ENCODE results near the gene ZNF831. TPM values are rescaled to one million over a fixed set of nuclear protein-coding genes. Genes with fewer than 3 reads are reported as not detected.

The ZNF831 gene
- total RNA-seq, 2 donors from 2014 or later: 0.31 to 0.47 TPM

GRCh38 chr20:59268870-59269269, 105.2 kb downstream of the ZNF831 start:
- ATAC-seq (no peak), DNase-seq (no peak)
- intact Hi-C loops (cut with DNase I): no loop called here

GRCh38 chr20:59269411-59270025, 105.9 kb downstream of the ZNF831 start:
- DNase-seq (no peak), ATAC-seq (no peak)
- intact Hi-C loops (cut with DNase I): no loop called here

- no peak for ATAC-seq
- no peak for DNase-seq
- intact Hi-C loops (cut with DNase I): no loop called here
These were observed 106.8 kb downstream of the ZNF831 start for GRCh38 chr20:59270380-59270779.

GRCh38 chr20:59273739-59274357, 110.2 kb downstream of the ZNF831 start:
- ATAC-seq (no peak), DNase-seq (no peak)
- intact Hi-C loops (cut with DNase I): no loop called here

GRCh38 chr20:59276938-59277337, 113.3 kb downstream of the ZNF831 start:
- intact Hi-C loops (cut with DNase I): no loop called here
- ATAC-seq (no peak), DNase-seq (no peak)

- intact Hi-C loops (cut with DNase I): no loop called here
- ATAC-seq (no peak), DNase-seq (no peak)
These were observed 120.8 kb downstream of the ZNF831 start for GRCh38 chr20:59284470-59284869.

- DNase-seq: no peak
- intact Hi-C loops (cut with DNase I): no loop called here
- no peak for ATAC-seq
These were observed 126.4 kb downstream of the ZNF831 start for GRCh38 chr20:59289994-59290393.

GRCh38 chr20:59291740-59292383, 128.2 kb downstream of the ZNF831 start:
- ATAC-seq (no peak), DNase-seq (no peak)
- intact Hi-C loops (cut with DNase I): no loop called here

- no peak for ATAC-seq
- intact Hi-C loops (cut with DNase I): no loop called here
- DNase-seq: no peak
These were observed 131.9 kb downstream of the ZNF831 start for GRCh38 chr20:59295531-59295930.

- intact Hi-C loops (cut with DNase I): no loop called here
- DNase-seq: no peak
- ATAC-seq: no peak
These were observed 134.1 kb downstream of the ZNF831 start for GRCh38 chr20:59297686-59298085.

- no peak for ATAC-seq
- DNase-seq: no peak
- intact Hi-C loops (cut with DNase I): no loop called here
These were observed 136.3 kb downstream of the ZNF831 start for GRCh38 chr20:59299945-59300332.

- intact Hi-C loops (cut with DNase I): no loop called here
- ATAC-seq: no peak
- DNase-seq: no peak
These were observed 136.9 kb downstream of the ZNF831 start, which contains the start of gene EDN3 for GRCh38 chr20:59300333-59301081. Gene EDN3, plus strand, starts transcription at chr20:59300611. Its CDS starts 202 bp downstream, at chr20:59300813.

- DNase-seq: no peak
- no peak for ATAC-seq
- intact Hi-C loops (cut with DNase I): no loop called here
These were observed 137.9 kb downstream of the ZNF831 start for GRCh38 chr20:59301343-59302007.

GRCh38 chr20:59305908-59306655, 142.5 kb downstream of the ZNF831 start:
- no peak for DNase-seq
- intact Hi-C loops (cut with DNase I): no loop called here
- ATAC-seq: no peak

GRCh38 chr20:59307270-59307669, 143.6 kb downstream of the ZNF831 start:
- ATAC-seq: no peak
- intact Hi-C loops (cut with DNase I): no loop called here

More at GRCh38 chr20:59307270-59307669, 143.6 kb downstream of the ZNF831 start:
- DNase-seq: no peak
